Karpas-422 (cell line): Measurements from ENCODE around the gene PASK. TPM values are rescaled to one million over a fixed set of nuclear protein-coding genes. Genes with fewer than 3 reads are reported as not detected.

Experiments
- DNase-seq: peaks from one replicate; pipeline ENCODE4 v3.0.0-alpha.2; 2015
- H2AFZ ChIP-seq: fragments of 200-600 bp; sonication (generic); 2 replicates; pipeline ENCODE4 v1.6.1; 2014; ENCODE audit warnings: antibody characterized with exemption, low read length, mixed read lengths
- H3K27ac ChIP-seq: fragments of 200-600 bp; sonication (generic); 2 replicates; pipeline ENCODE4 v1.5.1; 2014; ENCODE audit warnings: mild to moderate bottlenecking, low read length, moderate library complexity
- H3K27me3 ChIP-seq: fragments of 200-600 bp; sonication (generic); 2 replicates; pipeline ENCODE4 v1.6.1; 2014; ENCODE audit warnings: low read length, mixed read lengths
- H3K36me3 ChIP-seq: fragments of 200-600 bp; sonication (generic); 2 replicates; pipeline ENCODE4 v1.6.1; 2014; ENCODE audit warnings: low read length, mixed read lengths; ENCODE audit not compliant: insufficient read depth
- H3K4me1 ChIP-seq: fragments of 200-600 bp; sonication (generic); 2 replicates; pipeline ENCODE4 v1.6.1; 2014; ENCODE audit warnings: mild to moderate bottlenecking, low read length, mixed read lengths
- H3K4me2 ChIP-seq: fragments of 200-600 bp; sonication (generic); 2 replicates; pipeline ENCODE4 v1.6.1; 2014; ENCODE audit warnings: low read length, low read depth, mild to moderate bottlenecking; ENCODE audit not compliant: poor library complexity, severe bottlenecking
- H3K4me3 ChIP-seq: fragments of 200-600 bp; sonication (generic); 2 replicates; pipeline ENCODE4 v1.5.1; 2014; ENCODE audit warnings: mild to moderate bottlenecking, antibody characterized with exemption, low read length, mixed read lengths
- H3K79me2 ChIP-seq: fragments of 200-600 bp; sonication (generic); 2 replicates; pipeline ENCODE4 v1.6.1; 2014; ENCODE audit warnings: mild to moderate bottlenecking, low read length, mixed read lengths
- H3K9ac ChIP-seq: fragments of 200-600 bp; sonication (generic); 2 replicates; pipeline ENCODE4 v1.6.0; 2014; ENCODE audit warnings: low read length
- H3K9me2 ChIP-seq: fragments of 200-600 bp; sonication (generic), shearing (Covaris generic); replicated peaks from 2 replicates; pipeline ENCODE4 v1.6.0; 2014; ENCODE audit warnings: mild to moderate bottlenecking, low read length, moderate library complexity; ENCODE audit not compliant: insufficient read depth
- H3K9me3 ChIP-seq: fragments of 300-700, 200-600 bp; sonication (generic); 2 replicates; pipeline ENCODE4 v1.6.1; 2014; ENCODE audit warnings: low read length, mixed read lengths
- H4K20me1 ChIP-seq: fragments of 200-600 bp; sonication (generic); 2 replicates; pipeline ENCODE4 v1.6.1; 2014; ENCODE audit warnings: mild to moderate bottlenecking, antibody characterized with exemption, low read length, low read depth; ENCODE audit not compliant: insufficient read depth
- total RNA-seq: library from RNA; depleted of rRNA; stranded (reverse); fragments of >200 nt; shearing (Covaris generic); gene quantifications from 2 replicates; pipeline ENCODE4 v1.2.3, GENCODE V29; 2014; ENCODE audit warnings: low replicate concordance

The PASK gene
- total RNA-seq, 1 experiment from 2014 or later = 23.9 TPM

DNA sequence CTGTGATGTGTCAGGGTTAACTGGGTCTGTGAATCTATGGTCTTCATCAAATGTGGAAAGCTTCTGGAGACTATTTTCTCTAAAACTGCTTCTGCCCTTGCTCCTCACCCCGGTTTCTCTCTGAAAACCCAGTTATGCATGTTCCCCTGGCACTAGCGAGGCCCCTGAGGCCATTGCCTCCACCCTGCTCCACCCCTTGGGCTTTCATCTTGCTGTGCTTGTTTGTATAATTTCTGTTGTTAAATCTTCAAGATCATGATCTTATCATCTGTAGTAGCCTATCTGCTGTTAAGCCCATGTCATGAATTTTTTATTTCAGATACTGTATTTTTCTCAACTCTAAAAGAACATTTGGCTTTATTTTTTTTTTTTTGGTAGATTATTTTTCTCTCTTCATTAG, 24.3 kb upstream of the PASK start:
- H3K4me3 ChIP-seq = no peak overlapping the region

GRCh38 chr2:241168366-241168765, 19.1 kb upstream of the PASK start:
- no peak overlapping the region for H3K4me2 ChIP-seq
- H3K4me3 ChIP-seq = no peak overlapping the region
- H3K79me2 ChIP-seq = no peaks in the 10 kb centered on the region
- H3K36me3 ChIP-seq = peaks cover 44% of the 10 kb centered on the region
- H2AFZ ChIP-seq = no peak overlapping the region
- no peak overlapping the region for H3K27ac ChIP-seq
- no peak for DNase-seq
- no peaks in the 10 kb centered on the region for H4K20me1 ChIP-seq
- H3K9ac ChIP-seq = no peak overlapping the region
- no peaks in the 10 kb centered on the region for H3K27me3 ChIP-seq
- H3K4me1 ChIP-seq = no peaks in the 10 kb centered on the region
- no peaks in the 10 kb centered on the region for H3K9me2 ChIP-seq
- H3K9me3 ChIP-seq = peaks cover 8% of the 10 kb centered on the region

More for the DNA sequence above, 24.3 kb upstream of the PASK start:
- DNase-seq = no peak
- Histone ChIP-seq H3K27me3 (no peaks in the 10 kb centered on the region), H3K9ac (no peak overlapping the region), H4K20me1 (no peaks in the 10 kb centered on the region), H3K4me1 (no peaks in the 10 kb centered on the region), H3K4me2 (no peak overlapping the region), H3K27ac (no peak overlapping the region), H3K9me3 (peaks cover 8% of the 10 kb centered on the region), H2AFZ (no peak overlapping the region), H3K36me3 (peaks cover 32% of the 10 kb centered on the region), H3K9me2 (no peaks in the 10 kb centered on the region), H3K79me2 (no peaks in the 10 kb centered on the region)

DNA sequence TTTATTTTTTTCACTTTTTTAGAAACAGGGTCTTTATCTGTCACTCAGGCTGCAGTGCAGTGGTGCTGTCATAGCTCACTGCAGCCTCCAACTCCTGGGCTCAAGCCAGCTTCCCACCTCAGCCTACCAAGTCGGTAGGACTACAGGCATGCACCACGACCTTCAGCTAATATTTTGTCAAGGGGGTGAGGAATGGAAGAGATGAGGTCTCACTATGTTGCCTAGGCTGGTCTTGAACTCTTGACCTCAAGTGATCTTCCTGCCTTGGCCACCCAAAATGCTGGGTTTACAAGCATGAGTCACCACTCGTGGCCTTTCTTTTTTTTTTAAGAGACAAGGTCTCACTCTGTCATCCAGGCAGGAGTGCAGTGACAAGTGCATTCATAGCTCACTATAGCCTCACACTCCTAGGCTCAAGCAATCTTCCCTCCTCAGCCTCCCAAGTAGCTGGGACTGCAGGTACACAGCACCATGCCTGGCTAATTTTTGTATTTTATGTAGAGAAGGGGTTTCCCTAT, 14.4 kb upstream of the PASK start:
- no peak for DNase-seq
- Histone ChIP-seq H3K36me3 (peaks cover 20% of the 10 kb centered on the region; the same call in 1 of the 2 replicates), H4K20me1 (no peaks in the 10 kb centered on the region), H3K27ac (no peak overlapping the region), H3K79me2 (no peaks in the 10 kb centered on the region), H3K4me2 (no peak overlapping the region), H3K4me1 (no peaks in the 10 kb centered on the region), H3K4me3 (no peak overlapping the region), H3K9ac (no peak overlapping the region), H3K9me2 (no peaks in the 10 kb centered on the region), H3K9me3 (no peaks in the 10 kb centered on the region), H3K27me3 (no peaks in the 10 kb centered on the region), H2AFZ (no peak overlapping the region)

DNA sequence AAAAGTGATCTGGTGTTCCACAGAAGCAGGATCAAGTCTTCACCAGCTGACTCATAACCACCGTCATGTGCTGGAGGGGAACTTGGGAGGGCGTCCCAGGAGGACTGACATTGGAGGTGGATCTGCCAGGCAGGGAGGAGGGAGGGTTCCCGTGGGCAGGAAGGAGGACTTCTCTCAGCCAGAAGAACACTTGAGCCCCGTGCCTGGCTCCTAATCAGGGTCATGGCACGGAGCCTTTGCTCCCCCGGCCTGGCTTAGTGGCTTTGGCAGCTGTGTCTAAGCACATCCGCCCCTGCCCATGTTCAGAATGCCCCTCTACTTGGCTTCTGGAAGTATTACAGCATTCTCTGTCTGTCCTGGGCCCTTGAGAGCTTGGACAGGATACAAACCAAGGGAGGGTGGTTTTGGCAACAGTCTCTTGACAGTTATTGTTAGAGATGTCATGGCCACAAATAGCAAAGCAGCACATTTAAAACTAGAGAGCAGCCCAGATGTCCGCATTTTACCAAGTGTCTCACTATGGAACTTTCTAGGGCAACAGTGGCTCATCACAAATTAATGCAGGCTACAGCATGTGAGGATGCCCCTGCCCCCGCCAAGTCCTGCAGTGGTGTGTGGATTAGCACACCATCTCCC, 12.5 kb upstream of the PASK start:
- H3K4me2 ChIP-seq = no peak overlapping the region
- no peaks in the 10 kb centered on the region for H3K9me2 ChIP-seq
- H3K36me3 ChIP-seq = peaks cover 25% of the 10 kb centered on the region; the same call in 1 of the 2 replicates
- no peak overlapping the region for H3K4me3 ChIP-seq
- no peak overlapping the region for H2AFZ ChIP-seq
- no peaks in the 10 kb centered on the region for H3K4me1 ChIP-seq
- no peaks in the 10 kb centered on the region for H4K20me1 ChIP-seq
- H3K27ac ChIP-seq = no peak overlapping the region
- no peaks in the 10 kb centered on the region for H3K9me3 ChIP-seq
- no peak for DNase-seq
- no peaks in the 10 kb centered on the region for H3K27me3 ChIP-seq
- no peaks in the 10 kb centered on the region for H3K79me2 ChIP-seq
- no peak overlapping the region for H3K9ac ChIP-seq

- H3K9ac ChIP-seq = no peak overlapping the region
- no peak overlapping the region for H3K4me3 ChIP-seq
- H3K79me2 ChIP-seq = no peaks in the 10 kb centered on the region
- H3K9me3 ChIP-seq = no peaks in the 10 kb centered on the region
- H2AFZ ChIP-seq = no peak overlapping the region
- peaks cover 19% of the 10 kb centered on the region; the same call in 1 of the 2 replicates for H3K36me3 ChIP-seq
- no peaks in the 10 kb centered on the region for H4K20me1 ChIP-seq
- no peaks in the 10 kb centered on the region for H3K4me1 ChIP-seq
- no peak for DNase-seq
- H3K9me2 ChIP-seq = no peaks in the 10 kb centered on the region
- H3K4me2 ChIP-seq = no peak overlapping the region
- no peaks in the 10 kb centered on the region for H3K27me3 ChIP-seq
- no peak overlapping the region for H3K27ac ChIP-seq
These were observed 11.0 kb upstream of the PASK start for GRCh38 chr2:241160318-241160717.

GRCh38 chr2:241159116-241159515, 9.8 kb upstream of the PASK start:
- no peak overlapping the region for H3K4me3 ChIP-seq
- no peak for DNase-seq
- no peaks in the 10 kb centered on the region for H3K27me3 ChIP-seq
- no peak overlapping the region for H3K27ac ChIP-seq
- H4K20me1 ChIP-seq = no peaks in the 10 kb centered on the region
- no peaks in the 10 kb centered on the region for H3K9me2 ChIP-seq
- no peaks in the 10 kb centered on the region for H3K79me2 ChIP-seq
- H3K4me2 ChIP-seq = no peak overlapping the region
- H2AFZ ChIP-seq = no peak overlapping the region
- H3K36me3 ChIP-seq = peaks cover 15% of the 10 kb centered on the region; the same call in 1 of the 2 replicates
- no peaks in the 10 kb centered on the region for H3K9me3 ChIP-seq
- H3K4me1 ChIP-seq = no peaks in the 10 kb centered on the region
- no peak overlapping the region for H3K9ac ChIP-seq

DNA sequence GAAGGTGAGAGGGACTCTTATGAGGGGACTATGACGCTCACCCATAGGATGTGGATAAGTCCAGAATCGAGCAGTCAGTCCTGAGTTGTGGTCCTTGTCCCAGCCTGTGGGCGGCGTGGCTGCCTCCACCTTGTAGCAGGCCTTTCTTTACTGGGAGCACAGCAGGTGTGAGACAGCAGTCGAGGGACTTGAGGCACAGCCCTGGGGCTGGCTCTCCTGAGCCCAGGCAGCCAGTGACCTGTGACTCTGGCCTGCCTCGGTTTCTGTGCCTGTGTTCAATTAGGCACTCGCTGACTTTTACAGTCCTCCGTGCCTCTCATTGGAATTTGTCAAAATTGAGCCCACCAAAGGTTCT, 9.3 kb upstream of the PASK start:
- H3K4me2 ChIP-seq = no peak overlapping the region
- H3K27ac ChIP-seq = no peak overlapping the region
- H3K4me3 ChIP-seq = no peak overlapping the region
- no peak overlapping the region for H2AFZ ChIP-seq
- no peak for DNase-seq
- H4K20me1 ChIP-seq = no peaks in the 10 kb centered on the region
- no peaks in the 10 kb centered on the region for H3K9me2 ChIP-seq
- peaks cover under 1% of the 10 kb centered on the region; the same call in 1 of the 2 replicates for H3K79me2 ChIP-seq
- no peaks in the 10 kb centered on the region for H3K27me3 ChIP-seq
- no peak overlapping the region for H3K9ac ChIP-seq
- H3K36me3 ChIP-seq = peaks cover 13% of the 10 kb centered on the region; the same call in 1 of the 2 replicates
- H3K9me3 ChIP-seq = no peaks in the 10 kb centered on the region
- H3K4me1 ChIP-seq = no peaks in the 10 kb centered on the region

DNA sequence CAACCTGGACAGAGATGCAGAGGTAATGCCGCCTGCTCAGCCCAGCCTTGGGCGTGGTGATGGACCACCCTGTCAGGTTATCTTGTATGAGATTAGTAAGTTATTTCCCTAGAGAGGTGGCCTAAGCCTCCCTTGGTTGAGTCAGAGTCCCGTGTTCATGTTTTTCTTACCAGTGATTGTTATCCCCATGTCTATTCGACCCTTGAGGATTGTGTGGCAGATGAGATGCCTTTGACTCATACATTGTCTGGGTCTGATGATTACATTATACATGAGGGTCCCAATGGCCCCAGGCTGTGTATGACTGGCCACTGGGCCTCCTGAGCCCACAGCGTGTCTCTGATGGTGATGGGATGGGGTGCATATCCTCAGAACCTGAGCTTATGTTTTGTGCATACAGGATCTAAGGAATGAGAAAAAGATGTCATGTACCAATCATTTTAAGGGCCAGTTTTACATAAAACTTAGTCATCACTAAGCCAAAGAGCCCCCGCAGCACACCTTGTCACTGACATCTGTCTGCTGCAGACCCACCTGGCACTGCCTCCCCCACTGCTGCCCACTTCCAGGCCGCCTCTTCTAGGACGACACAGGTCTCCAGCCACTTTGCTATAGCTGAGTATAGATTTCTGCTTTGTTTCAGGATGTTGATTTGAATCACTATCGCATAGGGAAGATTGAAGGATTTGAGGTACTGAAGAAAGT, 8.7 kb upstream of the PASK start:
- H3K4me3 ChIP-seq = no peak overlapping the region
- H3K9me3 ChIP-seq = no peaks in the 10 kb centered on the region
- no peaks in the 10 kb centered on the region for H3K9me2 ChIP-seq
- peaks cover 10% of the 10 kb centered on the region; the same call in 1 of the 2 replicates for H3K36me3 ChIP-seq
- no peak for DNase-seq
- H4K20me1 ChIP-seq = no peaks in the 10 kb centered on the region
- no peaks in the 10 kb centered on the region for H3K27me3 ChIP-seq
- H3K9ac ChIP-seq = no peak overlapping the region
- H2AFZ ChIP-seq = no peak overlapping the region
- H3K27ac ChIP-seq = no peak overlapping the region
- no peaks in the 10 kb centered on the region for H3K4me1 ChIP-seq
- H3K79me2 ChIP-seq = peaks cover 6% of the 10 kb centered on the region
- no peak overlapping the region for H3K4me2 ChIP-seq
